Keratinocyte (primary cell): ENCODE data around the gene TOP3B. TPM values are rescaled to one million over a fixed set of nuclear protein-coding genes. Genes with fewer than 3 reads are reported as not detected.

Source experiments
- DNase-seq: peaks from one replicate; pipeline ENCODE4 v3.0.0-alpha.2; 2011; ENCODE audit warnings: low read depth, missing footprints, low spot score
- FAIRE-seq: peaks from 2 replicates; lab custom pipeline; 2011; peaks lifted over from hg19 to GRCh38; lab: Jason Lieb, UNC
- H2AFZ ChIP-seq: 2 replicates; pipeline ENCODE4 v1.6.0; 2012; ENCODE audit warnings: low read length, control low read depth, inconsistent platforms; ENCODE audit not compliant: control insufficient read depth
- H3K27ac ChIP-seq: 2 replicates; pipeline ENCODE4 v1.5.1; 2011; ENCODE audit warnings: low read length; ENCODE audit not compliant: control insufficient read depth, insufficient read depth
- H3K27me3 ChIP-seq: 3 replicates; pipeline ENCODE4 v1.6.0; 2011; ENCODE audit warnings: low read length; ENCODE audit not compliant: control insufficient read depth, insufficient read depth; ENCODE audit errors: extremely low read depth
- H3K36me3 ChIP-seq, 2 experiments: 2 replicates in 1 of 2; 3 replicates in 1 of 2; pipeline ENCODE4 v1.5.1; 2011; ENCODE audit warnings: low read length in 2 of 2, mild to moderate bottlenecking in 1 of 2; ENCODE audit not compliant: control insufficient read depth in 2 of 2, insufficient read depth in 2 of 2; ENCODE audit errors: extremely low read depth in 1 of 2
- H3K4me1 ChIP-seq: 3 replicates; pipeline ENCODE4 v1.5.1; 2011; ENCODE audit warnings: low read length; ENCODE audit not compliant: control insufficient read depth, insufficient read depth; ENCODE audit errors: extremely low read depth
- H3K4me2 ChIP-seq: 3 replicates; pipeline ENCODE4 v1.6.0; 2011; ENCODE audit warnings: low read depth, low read length; ENCODE audit not compliant: control insufficient read depth, insufficient read depth; ENCODE audit errors: extremely low read depth
- H3K4me3 ChIP-seq, 3 experiments: fragments of 200-600 bp in 1 of 3; sonication (generic) in 1 of 3; 2 replicates in 2 of 3; 3 replicates in 1 of 3; pipeline ENCODE4 v1.5.1; 2011 to 2016; ENCODE audit warnings: low read length in 3 of 3, mild to moderate bottlenecking in 3 of 3, control low read depth in 2 of 3, inconsistent platforms in 1 of 3, low read depth in 1 of 3, mixed read lengths in 1 of 3, mixed run types in 1 of 3, moderate library complexity in 1 of 3; ENCODE audit not compliant: control insufficient read depth in 2 of 3, insufficient read depth in 2 of 3; ENCODE audit errors: extremely low read depth in 1 of 3
- H3K79me2 ChIP-seq: 2 replicates; pipeline ENCODE4 v1.6.0; 2012; ENCODE audit warnings: low read length; ENCODE audit not compliant: control insufficient read depth, insufficient read depth
- H3K9ac ChIP-seq: 3 replicates; pipeline ENCODE4 v1.6.0; 2011; ENCODE audit warnings: low read length; ENCODE audit not compliant: control insufficient read depth, insufficient read depth; ENCODE audit errors: extremely low read depth
- H3K9me1 ChIP-seq: 3 replicates; pipeline ENCODE4 v1.6.0; 2011; ENCODE audit warnings: low read length; ENCODE audit not compliant: control insufficient read depth, insufficient read depth; ENCODE audit errors: extremely low read depth
- H3K9me3 ChIP-seq: 2 replicates; pipeline ENCODE4 v1.5.1; 2012; ENCODE audit warnings: low read depth, low read length; ENCODE audit not compliant: control insufficient read depth
- H4K20me1 ChIP-seq: 3 replicates; pipeline ENCODE4 v1.6.0; 2011; ENCODE audit warnings: low read length; ENCODE audit not compliant: control insufficient read depth, insufficient read depth; ENCODE audit errors: extremely low read depth
- EZH2 ChIP-seq: IDR thresholded peaks from one replicate; pipeline ENCODE4 v1.6.1; 2012; ENCODE audit warnings: inconsistent platforms, mild to moderate bottlenecking, low read length, moderate library complexity
- dilution Hi-C: fragments of 300-500 bp; cut with MboI; formaldehyde crosslinking; loops from one replicate; pipeline ENCODE4 v1.7.0; 2020; ENCODE audit warnings: low sequenced_read_pairs; ENCODE audit not compliant: extremely low pct_ligation_motif_present
- polyA plus RNA-seq, 5 experiments: library from polyadenylated mRNA; depleted of rRNA in 3 of 5; stranded (reverse) in 3 of 5; stranded (forward) in 1 of 5; unstranded in 1 of 5; fragments of >200 nt; gene quantifications; 1 replicate in 1 of 5; 2 replicates in 3 of 5; 3 replicates in 1 of 5; pipeline versions ENCODE4 v1.2.1 to v1.2.3, GENCODE V29; 2011 to 2012; ENCODE audit warnings: missing spikeins in 2 of 5, low read depth in 1 of 5, low replicate concordance in 1 of 5
- TF ChIP-seq, protein P1 (sequence below), 3 experiments: IDR thresholded peaks in 1 of 3; conservative IDR thresholded peaks in 1 of 3; optimal IDR thresholded peaks in 1 of 3; 2 replicates in 2 of 3; 3 replicates in 1 of 3; pipeline versions ENCODE3 to v1.5.1; 2011; ENCODE audit warnings: low read length in 3 of 3, mild to moderate bottlenecking in 3 of 3, moderate library complexity in 2 of 3, control low read depth in 1 of 3, inconsistent platforms in 1 of 3; ENCODE audit not compliant: insufficient read depth in 2 of 3; ENCODE audit errors: extremely low read depth in 1 of 3

Gene TOP3B
- polyA plus RNA-seq, 1 donor (not counting 4 experiments of a cell fraction or from before 2014, with no cell fraction given) = 13.8 TPM

DNA sequence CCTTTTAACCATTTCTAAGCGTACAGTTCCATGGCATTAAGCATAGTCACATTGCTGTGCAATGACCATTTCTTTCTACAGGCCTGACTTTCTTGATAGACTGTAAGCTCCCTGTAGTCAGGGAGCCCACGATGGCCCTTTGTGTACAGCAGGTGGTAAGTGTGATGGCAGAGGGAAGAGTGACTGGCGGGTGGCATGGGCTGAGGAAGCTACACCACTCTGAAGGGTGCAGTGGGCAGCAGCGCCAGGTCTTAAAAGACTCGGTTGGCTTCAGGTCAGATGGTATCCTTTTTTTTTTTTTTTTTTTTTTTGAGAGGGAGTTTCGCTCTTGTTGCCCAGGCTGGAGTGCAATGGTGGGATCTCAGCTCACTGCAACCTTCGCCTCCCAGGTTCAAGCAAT lies 31.5 kb downstream of the TOP3B start:
- dilution Hi-C loops = no loop called here
- FAIRE-seq = no peak

DNA sequence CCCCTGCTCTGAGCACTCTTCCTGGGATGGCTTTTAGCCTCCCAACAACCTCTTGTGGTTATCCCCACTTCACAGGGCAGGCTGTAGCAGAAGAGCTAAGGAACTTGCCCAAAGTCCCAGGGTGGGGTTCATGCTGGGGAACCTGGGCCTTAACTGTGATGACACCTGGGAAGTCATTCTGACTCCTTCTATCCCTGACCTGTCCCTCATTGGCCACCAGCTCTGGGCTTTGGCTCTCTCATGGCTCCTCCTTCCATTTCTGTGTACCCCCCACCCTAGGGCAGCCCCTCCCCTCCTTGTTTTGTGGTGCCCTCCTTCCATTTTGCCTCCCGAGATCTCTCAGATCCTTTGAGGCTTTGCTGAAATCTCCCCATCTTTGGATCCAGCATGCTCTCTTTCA lies 32.6 kb downstream of the TOP3B start:
- Histone ChIP-seq H3K9ac (no peak overlapping the region), H3K27me3 (no peaks in the 10 kb centered on the region), H3K9me1 (no peaks in the 10 kb centered on the region), H3K4me2 (no peak overlapping the region), H4K20me1 (no peaks in the 10 kb centered on the region), H3K79me2 (peaks cover 40% of the 10 kb centered on the region), H3K9me3 (no peaks in the 10 kb centered on the region), H3K4me1 (peaks cover 20% of the 10 kb centered on the region), H3K4me3 (no peak overlapping the region), H3K36me3 (peaks cover 4 to 19% of the 10 kb centered on the region in 2 experiments), H2AFZ (no peak overlapping the region), H3K27ac (no peak overlapping the region)
- dilution Hi-C loops = no loop called here
- TF ChIP-seq EZH2 = no peak
- TF ChIP-seq, protein P1, sequence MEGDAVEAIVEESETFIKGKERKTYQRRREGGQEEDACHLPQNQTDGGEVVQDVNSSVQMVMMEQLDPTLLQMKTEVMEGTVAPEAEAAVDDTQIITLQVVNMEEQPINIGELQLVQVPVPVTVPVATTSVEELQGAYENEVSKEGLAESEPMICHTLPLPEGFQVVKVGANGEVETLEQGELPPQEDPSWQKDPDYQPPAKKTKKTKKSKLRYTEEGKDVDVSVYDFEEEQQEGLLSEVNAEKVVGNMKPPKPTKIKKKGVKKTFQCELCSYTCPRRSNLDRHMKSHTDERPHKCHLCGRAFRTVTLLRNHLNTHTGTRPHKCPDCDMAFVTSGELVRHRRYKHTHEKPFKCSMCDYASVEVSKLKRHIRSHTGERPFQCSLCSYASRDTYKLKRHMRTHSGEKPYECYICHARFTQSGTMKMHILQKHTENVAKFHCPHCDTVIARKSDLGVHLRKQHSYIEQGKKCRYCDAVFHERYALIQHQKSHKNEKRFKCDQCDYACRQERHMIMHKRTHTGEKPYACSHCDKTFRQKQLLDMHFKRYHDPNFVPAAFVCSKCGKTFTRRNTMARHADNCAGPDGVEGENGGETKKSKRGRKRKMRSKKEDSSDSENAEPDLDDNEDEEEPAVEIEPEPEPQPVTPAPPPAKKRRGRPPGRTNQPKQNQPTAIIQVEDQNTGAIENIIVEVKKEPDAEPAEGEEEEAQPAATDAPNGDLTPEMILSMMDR (optimal IDR thresholded peaks at IDR 0.05 in 1 of 3, IDR thresholded peaks at IDR 0.05 in 1 of 3, conservative IDR thresholded peaks at IDR 0.05 in 1 of 3; ENCODE audit: extremely low read depth in 1 of 3, insufficient read depth in 2 of 3, low read length in 3 of 3) = no peak
- FAIRE-seq = no peak
- no peak for DNase-seq

More for the DNA sequence above, 31.5 kb downstream of the TOP3B start:
- H3K4me3 ChIP-seq = no peak overlapping the region
- H3K79me2 ChIP-seq = peaks cover 39% of the 10 kb centered on the region
- TF ChIP-seq, protein P1 (optimal IDR thresholded peaks at IDR 0.05 in 1 of 3, IDR thresholded peaks at IDR 0.05 in 1 of 3, conservative IDR thresholded peaks at IDR 0.05 in 1 of 3; ENCODE audit: extremely low read depth in 1 of 3, insufficient read depth in 2 of 3, low read length in 3 of 3) = no peak
- TF ChIP-seq EZH2 = no peak
- no peak overlapping the region for H3K4me2 ChIP-seq
- no peaks in the 10 kb centered on the region for H3K27me3 ChIP-seq
- no peak overlapping the region for H2AFZ ChIP-seq
- H3K9me3 ChIP-seq = no peaks in the 10 kb centered on the region
- H3K4me1 ChIP-seq = peaks cover 20% of the 10 kb centered on the region
- H3K9me1 ChIP-seq = no peaks in the 10 kb centered on the region
- no peaks in the 10 kb centered on the region for H4K20me1 ChIP-seq
- no peak for DNase-seq
- no peak overlapping the region for H3K9ac ChIP-seq
- peaks cover 0 to 9% of the 10 kb centered on the region in 2 experiments for H3K36me3 ChIP-seq
- H3K27ac ChIP-seq = no peak overlapping the region
